Ishikawa (cell line): ENCODE results near the gene HIVEP2.

ENCODE experiments used
- CEBPB ChIP-seq: IDR thresholded peaks from 2 replicates; pipeline ENCODE4 v1.6.1; 2012
- CREB1 ChIP-seq: IDR thresholded peaks from 2 replicates; pipeline ENCODE4 v1.6.1; 2012; ENCODE audit warnings: low read depth
- EGR1 ChIP-seq: IDR thresholded peaks from 2 replicates; pipeline ENCODE4 v1.6.1; 2012
- EP300 ChIP-seq: IDR thresholded peaks from 2 replicates; pipeline ENCODE4 v1.6.1; 2012; ENCODE audit warnings: borderline replicate concordance
- FOXM1 ChIP-seq: IDR thresholded peaks from 2 replicates; pipeline ENCODE4 v1.6.1; 2012; ENCODE audit warnings: low read depth, borderline replicate concordance
- MAX ChIP-seq: IDR thresholded peaks from 2 replicates; pipeline ENCODE4 v1.6.1; 2012
- NFIC ChIP-seq: IDR thresholded peaks from 2 replicates; pipeline ENCODE4 v1.6.1; 2012
- RAD21 ChIP-seq: IDR thresholded peaks from 2 replicates; pipeline ENCODE4 v1.6.1; 2012; ENCODE audit warnings: low read depth
- REST ChIP-seq: IDR thresholded peaks from 2 replicates; pipeline ENCODE4 v1.6.1; 2012; ENCODE audit warnings: low read depth, mild to moderate bottlenecking
- TAF1 ChIP-seq: IDR thresholded peaks from 2 replicates; pipeline ENCODE4 v1.6.1; 2012; ENCODE audit warnings: low read depth, mild to moderate bottlenecking
- TCF12 ChIP-seq: IDR thresholded peaks from 2 replicates; pipeline ENCODE4 v1.6.1; 2012; ENCODE audit warnings: low read depth
- TEAD4 ChIP-seq: IDR thresholded peaks from 2 replicates; pipeline ENCODE4 v1.6.1; 2012
- USF1 ChIP-seq: IDR thresholded peaks from 2 replicates; pipeline ENCODE4 v1.6.1; 2012
- YY1 ChIP-seq: IDR thresholded peaks from 2 replicates; pipeline ENCODE4 v1.6.1; 2012; ENCODE audit warnings: low read depth
- ZBTB7A ChIP-seq: IDR thresholded peaks from 2 replicates; pipeline ENCODE4 v1.6.1; 2012; ENCODE audit warnings: low read depth

Gene HIVEP2

GRCh38 chr6:142728364-142728763 lies 216.6 kb downstream of the HIVEP2 start:
- TF ChIP-seq MAX (no peak), NFIC (peak; percentile 74), CEBPB (peak; percentile 74), RAD21 (no peak)

GRCh38 chr6:142726616-142727015 lies 218.4 kb downstream of the HIVEP2 start:
- TF ChIP-seq ZBTB7A (no peak), TCF12 (no peak), TAF1 (no peak), RAD21 (no peak), CEBPB (no peak), TEAD4 (no peak), NFIC (no peak), CREB1 (no peak), YY1 (no peak), MAX (no peak), EGR1 (no peak), FOXM1 (no peak), EP300 (no peak), USF1 (no peak), REST (no peak)

GRCh38 chr6:142725024-142725770 lies 219.8 kb downstream of the HIVEP2 start:
- TF ChIP-seq EP300 (no peak), USF1 (no peak), MAX (no peak), TAF1 (no peak), EGR1 (no peak), CEBPB (no peak), NFIC (no peak), ZBTB7A (no peak)

GRCh38 chr6:142722841-142723240 lies 222.1 kb downstream of the HIVEP2 start:
- TF ChIP-seq TCF12 (no peak), USF1 (no peak), RAD21 (no peak), YY1 (no peak), NFIC (no peak), ZBTB7A (no peak), CEBPB (no peak), TEAD4 (no peak), EGR1 (no peak), REST (no peak), FOXM1 (no peak), TAF1 (no peak), EP300 (no peak), CREB1 (no peak), MAX (no peak)

- no peak for TF ChIP-seq USF1
- no peak for TF ChIP-seq RAD21
- TF ChIP-seq CEBPB: no peak
- no peak for TF ChIP-seq TAF1
- TF ChIP-seq FOXM1: no peak
- no peak for TF ChIP-seq EP300
- TF ChIP-seq YY1: no peak
- no peak for TF ChIP-seq NFIC
- no peak for TF ChIP-seq CREB1
- no peak for TF ChIP-seq TEAD4
- no peak for TF ChIP-seq MAX
- no peak for TF ChIP-seq ZBTB7A
- TF ChIP-seq TCF12: no peak
- no peak for TF ChIP-seq EGR1
- TF ChIP-seq REST: no peak
Observed at GRCh38 chr6:142722012-142722411, 223.0 kb downstream of the HIVEP2 start.
